Esophagus squamous epithelium (tissue), 4 donors: ENCODE data around the gene CDT1.

Experiments
- POLR2A ChIP-seq, 4 donors: fragments of 450-650 bp; IDR thresholded peaks; one replicate each; pipeline ENCODE4 v1.6.1; 2017; ENCODE audit warnings: antibody characterized with exemption in 4 of 4, mild to moderate bottlenecking in 4 of 4, moderate library complexity in 3 of 4
- TF ChIP-seq, protein P1 (sequence below), 6 experiments: fragments of 450-650 bp in 4 of 6; fragments of 200-600 bp in 2 of 6; sonication (generic) in 2 of 6; IDR thresholded peaks; one replicate each; pipeline ENCODE4 v1.5.1; 2016 to 2019; ENCODE audit warnings: antibody characterized with exemption in 6 of 6, mild to moderate bottlenecking in 4 of 6, moderate library complexity in 4 of 6

DNA sequence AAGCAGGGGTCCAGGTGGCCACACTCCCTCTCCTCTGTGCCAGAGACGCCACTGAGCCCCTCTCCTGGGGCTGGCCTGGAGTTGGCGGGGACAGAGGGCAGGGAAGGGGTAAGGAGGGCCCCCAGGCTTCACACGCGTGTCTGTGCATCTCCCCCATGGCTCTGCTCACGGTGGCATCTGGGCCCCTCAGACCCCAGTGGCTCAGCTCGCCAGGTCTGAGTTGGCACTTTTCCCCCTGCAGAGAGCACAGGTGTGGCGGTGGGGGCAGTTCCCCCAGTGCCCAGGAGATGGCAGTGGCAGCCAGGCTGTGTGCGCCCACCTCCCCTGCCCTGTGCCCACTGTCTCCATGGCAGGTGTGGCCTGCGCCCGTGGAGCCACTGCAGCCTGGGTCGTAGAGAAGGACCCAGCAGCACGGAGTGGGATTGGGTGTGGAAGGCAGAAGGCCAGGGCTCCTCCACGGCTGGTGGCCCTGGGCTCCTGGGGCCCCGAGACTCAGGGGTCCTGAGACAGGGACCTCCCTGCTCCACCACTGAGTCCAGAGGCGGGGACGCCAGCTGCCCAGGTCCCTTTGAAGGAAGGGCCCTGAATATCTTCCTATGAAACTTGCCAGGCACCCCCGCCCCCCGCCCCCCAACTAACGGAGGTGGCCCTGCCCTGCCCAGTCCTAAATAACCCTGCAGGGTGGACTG lies 12.5 kb downstream of the CDT1 start:
- TF ChIP-seq POLR2A (IDR thresholded peaks at IDR 0.05), result no peak
- TF ChIP-seq, protein P1, sequence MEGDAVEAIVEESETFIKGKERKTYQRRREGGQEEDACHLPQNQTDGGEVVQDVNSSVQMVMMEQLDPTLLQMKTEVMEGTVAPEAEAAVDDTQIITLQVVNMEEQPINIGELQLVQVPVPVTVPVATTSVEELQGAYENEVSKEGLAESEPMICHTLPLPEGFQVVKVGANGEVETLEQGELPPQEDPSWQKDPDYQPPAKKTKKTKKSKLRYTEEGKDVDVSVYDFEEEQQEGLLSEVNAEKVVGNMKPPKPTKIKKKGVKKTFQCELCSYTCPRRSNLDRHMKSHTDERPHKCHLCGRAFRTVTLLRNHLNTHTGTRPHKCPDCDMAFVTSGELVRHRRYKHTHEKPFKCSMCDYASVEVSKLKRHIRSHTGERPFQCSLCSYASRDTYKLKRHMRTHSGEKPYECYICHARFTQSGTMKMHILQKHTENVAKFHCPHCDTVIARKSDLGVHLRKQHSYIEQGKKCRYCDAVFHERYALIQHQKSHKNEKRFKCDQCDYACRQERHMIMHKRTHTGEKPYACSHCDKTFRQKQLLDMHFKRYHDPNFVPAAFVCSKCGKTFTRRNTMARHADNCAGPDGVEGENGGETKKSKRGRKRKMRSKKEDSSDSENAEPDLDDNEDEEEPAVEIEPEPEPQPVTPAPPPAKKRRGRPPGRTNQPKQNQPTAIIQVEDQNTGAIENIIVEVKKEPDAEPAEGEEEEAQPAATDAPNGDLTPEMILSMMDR (IDR thresholded peaks at IDR 0.05), result peak; percentile 59 to 90 (median 72)
